ENCODE data around the gene ZFP92.

The ZFP92 gene

DNA sequence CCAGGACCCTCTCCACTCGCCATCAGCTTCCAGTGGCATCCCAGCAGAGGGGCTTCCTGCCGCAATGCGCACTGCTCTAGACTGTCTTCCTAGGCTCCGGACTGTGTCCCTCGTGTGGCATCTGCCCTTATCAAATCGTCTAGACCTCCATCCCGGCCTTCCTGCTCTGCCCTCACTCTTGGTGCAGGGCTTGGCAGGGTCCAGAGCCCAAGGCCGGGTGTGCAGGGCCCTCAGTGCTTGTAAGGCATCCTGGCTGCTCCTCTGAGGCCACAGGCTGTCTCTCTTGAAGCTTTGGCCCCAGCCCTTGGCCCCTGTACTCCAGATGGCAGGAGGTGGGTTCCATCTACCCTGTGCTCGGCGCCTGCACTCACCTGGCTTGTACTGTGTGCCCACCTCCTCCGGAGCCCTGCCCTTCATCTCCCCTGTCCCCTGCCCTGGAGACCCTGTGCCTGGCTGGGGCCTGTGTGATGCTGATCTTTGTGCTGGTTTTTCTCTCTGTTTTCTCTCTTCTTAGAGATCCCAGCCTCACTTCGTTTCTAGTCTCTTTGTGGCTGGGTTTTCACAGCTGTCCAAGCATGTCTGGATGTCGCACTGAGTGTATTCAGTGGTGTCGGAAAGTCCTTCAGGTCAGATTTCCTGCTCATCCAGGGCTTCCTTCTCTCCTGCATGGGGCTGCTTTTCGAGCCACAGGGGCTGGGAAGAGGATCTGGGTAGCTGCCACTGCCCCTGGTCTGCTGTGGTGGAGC, 38.3 kb downstream of the ZFP92 start:
- no peak overlapping the region for H3K4me3 ChIP-seq (ENCODE audit: control insufficient read depth, low read depth, low read length)
- TF ChIP-seq CTCF (IDR thresholded peaks at IDR 0.05; ENCODE audit: control insufficient read depth, insufficient read depth, low read depth, low read length, missing control alignments) = no peak
- DNase-seq (ENCODE audit: low read depth) = no peak

- no peak for DNase-seq (ENCODE audit: low read depth)
- TF ChIP-seq CTCF (IDR thresholded peaks at IDR 0.05; ENCODE audit: control insufficient read depth, insufficient read depth, low read depth, low read length, missing control alignments) = no peak
- no peak overlapping the region for H3K4me3 ChIP-seq (ENCODE audit: control insufficient read depth, low read depth, low read length)
Measured at GRCh38 chrX:153450114-153450948, 39.1 kb downstream of the ZFP92 start.

GRCh38 chrX:153450949-153451277, 39.6 kb downstream of the ZFP92 start:
- no peak for TF ChIP-seq CTCF (IDR thresholded peaks at IDR 0.05; ENCODE audit: control insufficient read depth, insufficient read depth, low read depth, low read length, missing control alignments)

DNA sequence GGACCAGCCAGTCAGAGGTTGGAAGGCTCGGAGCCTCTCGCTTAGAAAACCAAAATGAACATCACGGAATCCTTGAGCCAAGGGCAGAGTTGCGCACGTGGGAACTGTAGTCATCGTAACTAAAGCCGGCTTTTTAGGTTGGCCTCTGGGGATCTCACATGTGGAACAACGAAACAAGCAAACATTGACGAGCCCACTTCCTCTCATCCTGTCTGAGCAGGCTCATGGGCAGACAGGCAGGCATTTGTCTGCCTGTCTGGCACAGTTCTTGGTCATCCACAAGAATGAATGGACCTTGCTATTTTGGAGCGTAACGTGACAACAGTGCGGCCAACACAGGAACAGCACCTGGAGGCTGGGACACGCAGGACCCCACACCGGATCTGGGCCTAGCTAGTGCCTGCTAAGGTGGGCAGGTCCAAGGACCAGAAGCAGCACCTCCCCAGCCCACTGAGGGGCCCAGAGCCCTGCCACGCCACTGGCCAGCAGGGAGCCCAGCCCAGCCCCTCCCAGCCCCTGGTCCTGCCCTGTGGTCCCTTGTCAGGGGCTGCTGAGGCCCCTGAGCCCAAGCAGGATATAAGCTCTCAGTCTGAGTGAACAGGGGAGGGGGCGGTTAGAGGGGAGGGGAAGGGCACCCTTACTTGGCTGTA, 43.8 kb downstream of the ZFP92 start:
- H3K4me3 ChIP-seq (ENCODE audit: control insufficient read depth, low read depth, low read length) = no peak overlapping the region
- DNase-seq (ENCODE audit: low read depth) = no peak
- no peak for TF ChIP-seq CTCF (IDR thresholded peaks at IDR 0.05; ENCODE audit: control insufficient read depth, insufficient read depth, low read depth, low read length, missing control alignments)

More at GRCh38 chrX:153450949-153451277, 39.6 kb downstream of the ZFP92 start:
- no peak overlapping the region for H3K4me3 ChIP-seq (ENCODE audit: control insufficient read depth, low read depth, low read length)
- DNase-seq (ENCODE audit: low read depth) = no peak

- no peak for TF ChIP-seq CTCF (IDR thresholded peaks at IDR 0.05; ENCODE audit: control insufficient read depth, insufficient read depth, low read depth, low read length, missing control alignments)
- no peak for DNase-seq (ENCODE audit: low read depth)
- no peak overlapping the region for H3K4me3 ChIP-seq (ENCODE audit: control insufficient read depth, low read depth, low read length)
Measured at GRCh38 chrX:153455571-153455970, 44.3 kb downstream of the ZFP92 start.

- no peak for TF ChIP-seq CTCF (IDR thresholded peaks at IDR 0.05; ENCODE audit: control insufficient read depth, insufficient read depth, low read depth, low read length, missing control alignments)
- no peak for DNase-seq (ENCODE audit: low read depth)
- H3K4me3 ChIP-seq (ENCODE audit: control insufficient read depth, low read depth, low read length) = no peak overlapping the region
Measured at GRCh38 chrX:153456161-153456560, 44.9 kb downstream of the ZFP92 start.
